Stimulated activated CD4-positive, alpha-beta T cell treated with anti-CD3 and anti-CD28 coated beads, Interleukin-15, amount 100 ng/mL, for 48 hours (primary cell): Measurements from ENCODE around the gene PTGR2.
"Not testable (repeated sequence)": the region's sequence is repeated elsewhere in the genome, so short reads cannot be mapped to it uniquely, and the experiment has no call there.

Experiments used
- DNase-seq, 2 donors: peaks; one replicate each; pipeline ENCODE4 v3.0.0-alpha.2; 2020; ENCODE audit warnings: low read depth in 2 of 2

The PTGR2 gene

GRCh38 chr14:73833034-73833433 is 18.6 kb upstream of the PTGR2 start:
- DNase-seq: no peak

- no peak for DNase-seq
Observed at GRCh38 chr14:73833530-73834260, 17.9 kb upstream of the PTGR2 start.

- DNase-seq: no peak
Observed at GRCh38 chr14:73834261-73834625, 17.4 kb upstream of the PTGR2 start.

GRCh38 chr14:73838293-73839034 is 13.2 kb upstream of the PTGR2 start:
- not testable (repeated sequence) for DNase-seq

GRCh38 chr14:73842201-73842600 is 9.4 kb upstream of the PTGR2 start:
- DNase-seq: no peak

- DNase-seq: no peak
Observed at GRCh38 chr14:73842851-73843250, 8.8 kb upstream of the PTGR2 start.

- no peak for DNase-seq
Observed at GRCh38 chr14:73843296-73843695, 8.3 kb upstream of the PTGR2 start.

- DNase-seq: no peak
Observed at GRCh38 chr14:73846947-73847346, 4.7 kb upstream of the PTGR2 start.

- DNase-seq: no peak
Observed at GRCh38 chr14:73851000-73851399, 631 bp upstream of the PTGR2 start.

GRCh38 chr14:73859145-73859544 is 7.5 kb downstream of the PTGR2 start:
- DNase-seq: no peak

- no peak for DNase-seq
Observed at GRCh38 chr14:73861073-73861472, 9.4 kb downstream of the PTGR2 start.

- DNase-seq: no peak
Observed at GRCh38 chr14:73862480-73862879, 10.8 kb downstream of the PTGR2 start.

- no peak for DNase-seq
Observed at GRCh38 chr14:73863209-73863608, 11.6 kb downstream of the PTGR2 start.

GRCh38 chr14:73865534-73866113 is 14.0 kb downstream of the PTGR2 start:
- DNase-seq: no peak

GRCh38 chr14:73869754-73870153 is 18.1 kb downstream of the PTGR2 start:
- not testable (repeated sequence) for DNase-seq

- no peak for DNase-seq
Observed at GRCh38 chr14:73870525-73871235, 19.0 kb downstream of the PTGR2 start.

- no peak for DNase-seq
Observed at GRCh38 chr14:73873660-73874059, 22.0 kb downstream of the PTGR2 start.

GRCh38 chr14:73877790-73878189 is 26.2 kb downstream of the PTGR2 start:
- DNase-seq: no peak

GRCh38 chr14:73878436-73878835 is 26.8 kb downstream of the PTGR2 start:
- no peak for DNase-seq

- no peak for DNase-seq
Observed at GRCh38 chr14:73879027-73879426, 27.4 kb downstream of the PTGR2 start.

GRCh38 chr14:73884438-73885190 is 33.0 kb downstream of the PTGR2 start:
- no peak for DNase-seq
